K562 (cell line): Measurements from ENCODE around the gene DOCK8. TPM values are rescaled to one million over a fixed set of nuclear protein-coding genes. Genes with fewer than 3 reads are reported as not detected.

ENCODE experiments used
- ATAC-seq: fragments of 200-7000 bp; cut with Tn5 transposase; 3 replicates; pipeline ENCODE4 v1.9.1; 2020; ENCODE audit warnings: moderate library complexity
- BruUV-seq: library from RNA; stranded (reverse); fragments of 400-500 nt; replicated peaks from 2 replicates; lab custom pipeline; 2021; lab: Mats Ljungman, UMichigan
- CTCF ChIA-PET: fragments of 300-600 bp; formaldehyde crosslinking; extraction: SDS; loops from one replicate; lab custom pipeline; 2021; ENCODE audit warnings: low intra/inter-chr PET ratio; lab: Yijun Ruan, JAX
- POLR2A ChIA-PET: fragments of 300-600, 350-650 bp; sonication (Branson Sonifier 250); formaldehyde crosslinking; extraction: SDS; loops from one replicate; lab custom pipeline; 2021; ENCODE audit warnings: antibody characterized with exemption, inconsistent platforms; lab: Yijun Ruan, JAX
- DNase-seq, 4 experiments: peaks; one replicate each; pipeline versions ENCODE4 v3.0.0 to v3.0.0-alpha.2; 2011 to 2018; ENCODE audit warnings: low spot score in 3 of 4, mixed read lengths in 3 of 4; ENCODE audit errors: extremely low read depth in 1 of 4
- FAIRE-seq: peaks from 2 replicates; lab custom pipeline; 2011; peaks lifted over from hg19 to GRCh38; lab: Jason Lieb, UNC
- H2AFZ ChIP-seq: 2 replicates; pipeline ENCODE4 v1.6.0; 2011; ENCODE audit warnings: low read depth, low read length, control low read depth, inconsistent platforms
- H3K27ac ChIP-seq: fragments of 200-600 bp; 3 replicates; pipeline ENCODE4 v1.8.0; 2011; ENCODE audit warnings: low read depth, mild to moderate bottlenecking, control low read depth, inconsistent platforms, low read length, moderate library complexity, mixed read lengths; ENCODE audit errors: extremely low read depth
- H3K27me3 ChIP-seq, 2 experiments: fragments of 300-600 bp in 1 of 2; 2 replicates in 1 of 2; 3 replicates in 1 of 2; pipeline versions ENCODE4 v1.6.0 to v1.8.0; 2011; ENCODE audit warnings: inconsistent platforms in 2 of 2, low read length in 2 of 2, mild to moderate bottlenecking in 1 of 2, mixed read lengths in 1 of 2, moderate library complexity in 1 of 2; ENCODE audit not compliant: control insufficient read depth in 2 of 2, insufficient read depth in 2 of 2
- H3K36me3 ChIP-seq: fragments of 300-600 bp; 3 replicates; pipeline ENCODE4 v1.8.0; 2011; ENCODE audit warnings: mild to moderate bottlenecking, low read length, inconsistent platforms; ENCODE audit not compliant: control insufficient read depth, insufficient read depth
- H3K4me1 ChIP-seq, 2 experiments: fragments of 200-600 bp in 1 of 2; replicated peaks in 1 of 2; 2 replicates in 1 of 2; 3 replicates in 1 of 2; pipeline versions ENCODE4 v1.5.1 to v1.8.0; 2011; ENCODE audit warnings: inconsistent platforms in 2 of 2, low read length in 2 of 2, mild to moderate bottlenecking in 1 of 2, mixed read lengths in 1 of 2, moderate library complexity in 1 of 2; ENCODE audit not compliant: control insufficient read depth in 2 of 2, insufficient read depth in 2 of 2
- H3K4me2 ChIP-seq: 2 replicates; pipeline ENCODE4 v1.6.1; 2011; ENCODE audit warnings: low read length, control low read depth, inconsistent platforms, mixed read lengths; ENCODE audit not compliant: insufficient read depth
- H3K4me3 ChIP-seq: fragments of 200-600 bp; sonication (generic), shearing (Covaris generic); 2 replicates; pipeline ENCODE4 v1.5.1; 2016; ENCODE audit warnings: control low read depth, inconsistent platforms
- H3K79me2 ChIP-seq: fragments of 200-600 bp; 3 replicates; pipeline ENCODE4 v1.8.0; 2011; ENCODE audit warnings: low read length, inconsistent platforms; ENCODE audit not compliant: control insufficient read depth, insufficient read depth
- H3K9ac ChIP-seq, 2 experiments: 2 replicates each; pipeline versions ENCODE4 v1.6.0 to v1.6.1; 2011; ENCODE audit warnings: low read depth in 2 of 2, low read length in 2 of 2, control low read depth in 1 of 2, inconsistent platforms in 1 of 2, mild to moderate bottlenecking in 1 of 2, mixed read lengths in 1 of 2; ENCODE audit not compliant: insufficient read depth in 1 of 2
- H3K9me1 ChIP-seq: one replicate; pipeline ENCODE4 v1.6.0; 2011; ENCODE audit warnings: inconsistent platforms, mild to moderate bottlenecking, low read length, moderate library complexity; ENCODE audit not compliant: control insufficient read depth, insufficient read depth
- H3K9me3 ChIP-seq: replicated peaks from 2 replicates; pipeline ENCODE4 v1.5.1; 2011; ENCODE audit warnings: low read depth, low read length, inconsistent platforms; ENCODE audit not compliant: control insufficient read depth, insufficient read depth
- H4K20me1 ChIP-seq: replicated peaks from 2 replicates; pipeline ENCODE4 v1.6.1; 2011; ENCODE audit warnings: low read length, inconsistent platforms, mixed read lengths; ENCODE audit not compliant: control insufficient read depth, insufficient read depth
- CREBBP ChIP-seq: IDR thresholded peaks from one replicate; pipeline ENCODE4 v1.6.1; 2012; ENCODE audit warnings: low read depth, mild to moderate bottlenecking, control low read depth, inconsistent platforms, low read length
- DACH1 ChIP-seq: fragments of 450-650 bp; IDR thresholded peaks from 2 replicates; pipeline ENCODE4 v1.6.1; 2018; ENCODE audit not compliant: partially characterized antibody
- ETS2 ChIP-seq: IDR thresholded peaks from 2 replicates; pipeline ENCODE4 v1.6.1; 2016; ENCODE audit warnings: borderline replicate concordance, missing genetic modification characterization, mild to moderate bottlenecking, moderate library complexity, missing compliant biosample characterization; ENCODE audit not compliant: poor library complexity, severe bottlenecking
- HOXB6 ChIP-seq: fragments of 250-450 bp; sonication (Bioruptor Pico); IDR thresholded peaks from 2 replicates; pipeline ENCODE4 v1.5.1; 2022; ENCODE audit warnings: mild to moderate bottlenecking, borderline replicate concordance
- ID3 ChIP-seq, 2 experiments: fragments of 250-450 bp in 1 of 2; fragments of 450-650 bp in 1 of 2; sonication (Bioruptor Pico) in 1 of 2; IDR thresholded peaks; 2 replicates each; pipeline versions ENCODE4 v1.6.1 to v1.8.0; 2016 to 2021; ENCODE audit warnings: mild to moderate bottlenecking in 2 of 2, moderate library complexity in 2 of 2, missing compliant biosample characterization in 1 of 2, missing genetic modification characterization in 1 of 2
- KDM4B ChIP-seq, 2 experiments: fragments of 450-650 bp in 1 of 2; sonication (generic) in 1 of 2; IDR thresholded peaks; 2 replicates each; pipeline ENCODE4 v1.6.1; 2016 to 2017; ENCODE audit warnings: borderline replicate concordance in 2 of 2, antibody characterized with exemption in 1 of 2, low read depth in 1 of 2, mild to moderate bottlenecking in 1 of 2
- KDM5B ChIP-seq: fragments of 200-600 bp; sonication (generic); IDR thresholded peaks from 2 replicates; pipeline ENCODE4 v1.6.1; 2012; ENCODE audit warnings: low read depth, mild to moderate bottlenecking, moderate library complexity, low read length, control low read depth, inconsistent platforms; ENCODE audit not compliant: insufficient replicate concordance
- MAFG ChIP-seq: fragments of 450-650 bp; conservative IDR thresholded peaks from 2 replicates; pipeline ENCODE4 v1.6.1; 2016; ENCODE audit warnings: missing genetic modification characterization, missing compliant biosample characterization
- ZNF224 ChIP-seq: sonication (generic); formaldehyde crosslinking; IDR thresholded peaks from 2 replicates; pipeline ENCODE4 v1.8.0; 2022; ENCODE audit warnings: mild to moderate bottlenecking, missing genetic modification reagents
- ZNF24 ChIP-seq: fragments of 450-650 bp; IDR thresholded peaks from 2 replicates; pipeline ENCODE4 v1.6.1; 2016
- ZNF785 ChIP-seq: fragments of 250-450 bp; sonication (Bioruptor Pico); IDR thresholded peaks from 2 replicates; pipeline ENCODE4 v1.4.0; 2020; ENCODE audit warnings: mild to moderate bottlenecking
- WGBS: fragments of 100-300 bp; shearing (Covaris generic); methylation state at CpG from one replicate; pipeline ENCODE4 v1.1.6; 2016; ENCODE audit warnings: low coverage, mixed read lengths; ENCODE audit not compliant: insufficient coverage; ENCODE audit errors: missing lambda C conversion rate; 5-methylcytosine and 5-hydroxymethylcytosine counted together
- in situ Hi-C: fragments of 300-500 bp; cut with MboI; formaldehyde crosslinking; loops from 4 replicates; pipeline ENCODE4 v1.15.0; 2018; ENCODE audit warnings: inconsistent platforms, mixed read lengths
- intact Hi-C: fragments of 100-400 bp; cut with micrococcal nuclease; formaldehyde crosslinking; loops from 2 replicates; pipeline ENCODE4 v1.14.2; 2022
- polyA plus RNA-seq, 8 experiments: library from polyadenylated mRNA; depleted of rRNA in 4 of 8; stranded (reverse) in 5 of 8; unstranded in 3 of 8; fragments of >200 nt; fragmentation: Nextera tagmentation in 2 of 8; fragmentation: Illumina TruSeq in 1 of 8; extraction: Ambion mirVana in 2 of 8; extraction: Trizol in 1 of 8; gene quantifications; 2 replicates each; pipeline versions ENCODE4 v1.2.1 to v1.2.3, GENCODE V29; 2011 to 2014; ENCODE audit warnings: inconsistent platforms in 1 of 8, missing spikeins in 1 of 8
- total RNA-seq, 7 experiments: library from RNA; depleted of rRNA in 6 of 7; stranded (reverse); fragments of >200 nt in 6 of 7; fragmentation: Illumina TruSeq in 2 of 7; extraction: Trizol in 2 of 7; gene quantifications; 2 replicates each; pipeline versions ENCODE4 v1.2.1 to v1.2.3, GENCODE V29; 2011 to 2021; ENCODE audit warnings: low replicate concordance in 1 of 7
- TF ChIP-seq, protein P1 (sequence below): fragments of 450-650 bp; formaldehyde crosslinking; IDR thresholded peaks from 2 replicates; pipeline ENCODE4 v1.4.0; 2022; ENCODE audit warnings: missing genetic modification characterization

Gene DOCK8
- total and polyA plus RNA-seq, 9 of the 15 experiments (the other 6 are each of a cell fraction or from before 2014, with no cell fraction given), result 14.4 to 53.8 (median 25.1) TPM

DNA sequence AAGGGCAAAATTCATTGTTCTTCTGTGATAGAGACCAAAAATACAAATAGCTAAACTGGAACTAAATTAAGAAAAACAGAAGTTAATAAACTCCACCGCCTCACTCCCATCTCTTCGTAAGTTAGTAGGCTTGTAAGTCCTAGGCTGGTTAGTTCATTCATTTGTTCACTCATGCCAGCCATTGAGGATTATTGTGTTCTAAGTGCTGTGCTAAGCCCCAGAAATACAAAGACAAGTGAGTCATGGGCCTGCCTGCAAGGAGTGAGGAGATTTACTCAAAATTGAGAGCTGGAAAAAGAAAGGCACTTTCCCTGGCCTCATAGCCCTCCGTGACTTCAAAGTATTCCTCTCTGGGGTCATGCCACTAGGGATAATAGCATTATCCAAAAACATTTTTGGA lies 8.5 kb downstream of the DOCK8 start:
- TF ChIP-seq KDM4B (IDR thresholded peaks at IDR 0.05; ENCODE audit: borderline replicate concordance in 2 of 2, low read depth in 1 of 2), result no peak
- TF ChIP-seq ZNF24, result peak; percentile 61
- ATAC-seq (no peak), FAIRE-seq (peak; percentile 32), DNase-seq (no peak)
- WGBS, result 85% methylated on average over 3 of the region's 3 CpGs
- ChIA-PET CTCF (no interaction called here), POLR2A (interaction anchor here (0.8 to 2.2 kb wide), 4 partner anchors 8 to 55 kb away, joined by 3 to 9 read pairs (median 4); partner anchors contain the start of gene DOCK8)
- peaks cover 18% of the 10 kb centered on the region; the same call in 2 of the 3 replicates for H3K79me2 ChIP-seq
- H3K4me2 ChIP-seq, result no peak overlapping the region
- H4K20me1 ChIP-seq, result no peaks in the 10 kb centered on the region
- H3K9ac ChIP-seq, result no peak overlapping the region; a peak in 1 of 4 replicates
- in situ Hi-C loops, result no loop called here
- no peaks in the 10 kb centered on the region for H3K27me3 ChIP-seq
- BruUV-seq, result no TSS peak
- intact Hi-C loops, result no loop called here
- H3K4me3 ChIP-seq, result no peak overlapping the region
- H3K4me1 ChIP-seq, result peaks cover 10 to 26% of the 10 kb centered on the region in 2 experiments
- no peak overlapping the region for H3K27ac ChIP-seq
- H3K9me1 ChIP-seq, result no peaks in the 10 kb centered on the region
- H2AFZ ChIP-seq, result no peak overlapping the region
- H3K36me3 ChIP-seq, result no peaks in the 10 kb centered on the region
- no peaks in the 10 kb centered on the region for H3K9me3 ChIP-seq

DNA sequence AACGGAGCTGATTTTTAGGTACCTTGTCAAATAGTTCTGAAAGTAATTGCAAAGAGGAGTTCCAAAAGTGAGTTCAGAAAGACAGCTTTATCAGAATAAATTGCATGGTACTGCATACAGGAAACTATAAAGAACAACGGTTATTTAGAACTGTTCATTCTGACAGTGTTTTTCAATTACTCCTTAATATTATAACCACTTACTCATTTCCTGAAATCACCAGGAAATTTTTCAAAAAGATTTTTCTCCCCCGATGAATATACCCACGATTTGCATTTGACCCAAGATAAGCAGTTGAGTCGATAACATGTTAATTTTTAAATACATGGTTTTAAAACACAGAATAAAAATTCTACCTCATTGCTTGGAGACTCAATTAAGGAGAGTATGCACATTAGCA lies 9.4 kb downstream of the DOCK8 start:
- in situ Hi-C loops, result no loop called here
- no peaks in the 10 kb centered on the region for H3K27me3 ChIP-seq
- POLR2A ChIA-PET, result interaction anchor here (0.6 to 2.2 kb wide), 3 partner anchors 9 to 783 kb away, joined by 4 to 9 read pairs (median 4); partner anchors contain the start of gene DOCK8
- peak overlapping the region; percentile 33; the same call in 1 of the 2 replicates for H3K4me2 ChIP-seq
- CTCF ChIA-PET, result no interaction called here
- H3K36me3 ChIP-seq, result no peaks in the 10 kb centered on the region
- intact Hi-C loops, result no loop called here
- DNase-seq (no peak), FAIRE-seq (no peak), ATAC-seq (no peak)
- WGBS, result 31% methylated on average over 5 of the region's 5 CpGs
- peaks cover 18% of the 10 kb centered on the region; the same call in 2 of the 3 replicates for H3K79me2 ChIP-seq
- no peak overlapping the region for H3K4me3 ChIP-seq
- no TSS peak for BruUV-seq
- no peaks in the 10 kb centered on the region for H3K9me3 ChIP-seq
- 0 out of 2 replicates have a peak overlapping the region, but pooled peaks have one; percentile 44 for H2AFZ ChIP-seq
- H3K4me1 ChIP-seq, result peaks cover 10 to 30% of the 10 kb centered on the region in 2 experiments
- no peaks in the 10 kb centered on the region for H3K9me1 ChIP-seq
- no peaks in the 10 kb centered on the region for H4K20me1 ChIP-seq
- H3K9ac ChIP-seq, result peak overlapping the region; percentile 23 to 50; a peak in 3 of 4 replicates
- H3K27ac ChIP-seq, result peak overlapping the region; percentile 51; the same call in 2 of the 3 replicates
- TF ChIP-seq ID3 (CRISPR knock-in tag; IDR thresholded peaks at IDR 0.05), result no peak
- no peak for TF ChIP-seq ID3 (tag; IDR thresholded peaks at IDR 0.05)
- no peak for TF ChIP-seq ZNF785 (CRISPR knock-in tag)
- no peak for TF ChIP-seq MAFG (tag)
- no peak for TF ChIP-seq ZNF224 (CRISPR knock-in tag)
- TF ChIP-seq CREBBP, result no peak
- TF ChIP-seq, protein P1, sequence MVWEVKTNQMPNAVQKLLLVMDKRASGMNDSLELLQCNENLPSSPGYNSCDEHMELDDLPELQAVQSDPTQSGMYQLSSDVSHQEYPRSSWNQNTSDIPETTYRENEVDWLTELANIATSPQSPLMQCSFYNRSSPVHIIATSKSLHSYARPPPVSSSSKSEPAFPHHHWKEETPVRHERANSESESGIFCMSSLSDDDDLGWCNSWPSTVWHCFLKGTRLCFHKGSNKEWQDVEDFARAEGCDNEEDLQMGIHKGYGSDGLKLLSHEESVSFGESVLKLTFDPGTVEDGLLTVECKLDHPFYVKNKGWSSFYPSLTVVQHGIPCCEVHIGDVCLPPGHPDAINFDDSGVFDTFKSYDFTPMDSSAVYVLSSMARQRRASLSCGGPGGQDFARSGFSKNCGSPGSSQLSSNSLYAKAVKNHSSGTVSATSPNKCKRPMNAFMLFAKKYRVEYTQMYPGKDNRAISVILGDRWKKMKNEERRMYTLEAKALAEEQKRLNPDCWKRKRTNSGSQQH (CRISPR knock-in tag), result no peak
- TF ChIP-seq DACH1, result no peak
- no peak for TF ChIP-seq KDM5B
- no peak for TF ChIP-seq HOXB6 (CRISPR knock-in tag)
- TF ChIP-seq ETS2, result no peak
